Stimulated activated naive CD8-positive, alpha-beta T cell treated with anti-CD3 and anti-CD28 coated beads, Interleukin-15, Interleukin-2, amounts not matched to agents 100 ng/mL and 50 ng/mL, for 24 hours (primary cell): ENCODE measurements around the gene B4GALT5.
"Not testable (repeated sequence)": the region's sequence is repeated elsewhere in the genome, so short reads cannot be mapped to it uniquely, and the experiment has no call there.

Experiments
- H3K27ac Mint-ChIP-seq: one replicate; pipeline ENCODE4 v1.8.0; 2021; ENCODE audit warnings: mild to moderate bottlenecking, mixed read lengths
- H3K27me3 Mint-ChIP-seq: one replicate; pipeline ENCODE4 v1.8.0; 2021; ENCODE audit warnings: mixed read lengths
- H3K36me3 Mint-ChIP-seq: one replicate; pipeline ENCODE4 v1.8.0; 2021; ENCODE audit warnings: low read depth, mixed read lengths
- H3K4me1 Mint-ChIP-seq: one replicate; pipeline ENCODE4 v1.8.0; 2021; ENCODE audit warnings: low read depth, mixed read lengths
- H3K4me3 Mint-ChIP-seq: one replicate; pipeline ENCODE4 v1.8.0; 2021; ENCODE audit warnings: mild to moderate bottlenecking, mixed read lengths
- H3K9me3 Mint-ChIP-seq: one replicate; pipeline ENCODE4 v1.8.0; 2021; ENCODE audit warnings: mixed read lengths

The B4GALT5 gene

GRCh38 chr20:49630396-49630951 is 83.2 kb downstream of the B4GALT5 start:
- Mint-ChIP-seq H3K27ac (no peak overlapping the region), H3K27me3 (no peaks in the 10 kb centered on the region), H3K36me3 (peaks cover 21% of the 10 kb centered on the region), H3K4me3 (no peak overlapping the region), H3K9me3 (no peaks in the 10 kb centered on the region), H3K4me1 (peaks cover 17% of the 10 kb centered on the region)

DNA sequence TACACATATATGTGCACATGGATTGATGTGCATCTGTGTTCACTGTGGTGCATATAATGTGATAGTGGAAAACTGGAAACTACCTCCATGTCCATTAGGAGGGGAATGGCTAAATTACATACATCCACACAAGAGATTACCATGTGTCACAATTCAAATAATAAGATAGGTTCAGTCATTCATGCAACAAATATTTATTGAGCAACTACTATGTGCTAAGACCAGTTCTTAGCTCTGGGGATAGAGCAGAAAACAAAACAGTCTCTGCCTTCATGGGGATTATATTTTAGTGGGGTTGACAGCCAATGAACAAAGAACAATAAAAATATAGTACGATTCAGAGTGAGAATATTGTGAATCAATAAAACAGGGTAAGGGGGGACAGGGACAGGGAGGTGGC is 84.1 kb downstream of the B4GALT5 start:
- H3K36me3 Mint-ChIP-seq, result peaks cover 15% of the 10 kb centered on the region
- H3K9me3 Mint-ChIP-seq, result no peaks in the 10 kb centered on the region
- no peak overlapping the region for H3K4me3 Mint-ChIP-seq
- H3K27me3 Mint-ChIP-seq, result no peaks in the 10 kb centered on the region
- H3K4me1 Mint-ChIP-seq, result peaks cover 17% of the 10 kb centered on the region
- H3K27ac Mint-ChIP-seq, result no peak overlapping the region

DNA sequence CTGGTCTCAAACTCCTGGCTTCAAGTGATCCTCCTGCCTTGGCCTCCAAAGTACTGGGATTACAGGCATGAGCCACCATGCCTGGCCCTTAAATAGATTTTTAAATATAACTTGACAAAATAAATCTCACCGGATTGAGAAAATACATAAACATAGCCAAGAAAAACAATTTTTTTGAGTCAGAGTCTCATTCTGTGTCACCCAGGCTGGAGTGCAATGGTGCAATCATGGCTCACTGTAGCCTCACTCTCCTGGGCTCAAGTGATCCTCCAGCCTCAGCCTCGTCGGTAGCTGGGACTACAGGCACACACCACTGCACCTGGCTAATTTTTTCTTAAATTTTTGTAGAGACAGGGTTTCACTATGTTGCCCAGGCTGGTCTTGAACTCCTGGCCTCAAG is 85.4 kb downstream of the B4GALT5 start:
- peaks cover 17% of the 10 kb centered on the region for H3K4me1 Mint-ChIP-seq
- not testable (repeated sequence) for H3K27me3 Mint-ChIP-seq, H3K36me3 Mint-ChIP-seq, H3K9me3 Mint-ChIP-seq, H3K27ac Mint-ChIP-seq, H3K4me3 Mint-ChIP-seq

- H3K4me1 Mint-ChIP-seq, result peaks cover 17% of the 10 kb centered on the region
- no peaks in the 10 kb centered on the region for H3K27me3 Mint-ChIP-seq
- H3K9me3 Mint-ChIP-seq, result no peaks in the 10 kb centered on the region
- no peak overlapping the region for H3K4me3 Mint-ChIP-seq
- no peak overlapping the region for H3K27ac Mint-ChIP-seq
- H3K36me3 Mint-ChIP-seq, result peaks cover 4% of the 10 kb centered on the region
Observed at GRCh38 chr20:49627329-49627761, 86.3 kb downstream of the B4GALT5 start.

- not testable (repeated sequence) for H3K36me3 Mint-ChIP-seq, H3K4me3 Mint-ChIP-seq, H3K27me3 Mint-ChIP-seq, H3K27ac Mint-ChIP-seq, H3K9me3 Mint-ChIP-seq
- peaks cover 12% of the 10 kb centered on the region for H3K4me1 Mint-ChIP-seq
Observed at GRCh38 chr20:49624988-49625387, 88.7 kb downstream of the B4GALT5 start.

DNA sequence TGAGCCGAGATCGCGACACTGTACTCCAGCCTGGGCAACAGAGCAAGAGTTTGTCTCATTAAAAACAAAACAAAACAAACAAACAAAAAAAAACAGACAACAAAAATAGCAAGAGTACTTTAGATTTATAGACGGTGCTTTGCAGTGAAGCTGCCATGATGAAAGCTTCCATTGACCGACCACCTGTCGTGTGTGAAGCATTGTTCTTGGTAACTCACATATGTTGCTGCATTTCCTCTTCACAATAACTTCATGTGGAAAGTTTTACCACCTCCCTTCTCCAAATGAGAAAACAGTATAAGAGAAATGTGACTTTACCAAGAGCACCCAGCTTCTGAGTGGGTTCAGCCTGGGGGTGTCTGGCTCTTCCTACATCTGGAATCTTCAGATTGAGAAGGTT is 89.4 kb downstream of the B4GALT5 start:
- H3K4me3 Mint-ChIP-seq, result no peak overlapping the region
- peaks cover 9% of the 10 kb centered on the region for H3K27me3 Mint-ChIP-seq
- H3K4me1 Mint-ChIP-seq, result peaks cover 12% of the 10 kb centered on the region
- H3K36me3 Mint-ChIP-seq, result no peaks in the 10 kb centered on the region
- H3K27ac Mint-ChIP-seq, result no peak overlapping the region
- H3K9me3 Mint-ChIP-seq, result peaks cover 7% of the 10 kb centered on the region

DNA sequence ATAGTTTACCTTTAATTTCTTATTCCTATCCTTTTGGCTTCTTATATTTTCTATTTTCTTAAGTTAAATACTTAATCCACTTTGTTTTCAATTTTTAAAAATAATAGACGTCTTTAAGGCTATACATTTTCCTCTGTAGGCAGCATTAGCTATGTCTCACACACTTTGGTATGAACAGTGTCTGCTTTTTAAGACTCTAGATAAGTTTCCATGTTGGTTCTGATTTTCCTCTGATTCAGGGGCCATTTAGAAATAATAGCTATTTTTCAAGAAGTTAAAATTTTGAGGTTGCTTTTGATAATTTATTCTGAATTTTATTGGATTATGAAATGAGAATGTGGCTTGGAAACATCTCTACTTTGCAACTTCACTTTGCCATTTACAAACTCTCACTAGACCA is 91.4 kb downstream of the B4GALT5 start:
- peaks cover 11% of the 10 kb centered on the region for H3K4me1 Mint-ChIP-seq
- no peak overlapping the region for H3K27ac Mint-ChIP-seq
- H3K9me3 Mint-ChIP-seq, result peaks cover 7% of the 10 kb centered on the region
- no peaks in the 10 kb centered on the region for H3K36me3 Mint-ChIP-seq
- no peak overlapping the region for H3K4me3 Mint-ChIP-seq
- H3K27me3 Mint-ChIP-seq, result peaks cover 9% of the 10 kb centered on the region

DNA sequence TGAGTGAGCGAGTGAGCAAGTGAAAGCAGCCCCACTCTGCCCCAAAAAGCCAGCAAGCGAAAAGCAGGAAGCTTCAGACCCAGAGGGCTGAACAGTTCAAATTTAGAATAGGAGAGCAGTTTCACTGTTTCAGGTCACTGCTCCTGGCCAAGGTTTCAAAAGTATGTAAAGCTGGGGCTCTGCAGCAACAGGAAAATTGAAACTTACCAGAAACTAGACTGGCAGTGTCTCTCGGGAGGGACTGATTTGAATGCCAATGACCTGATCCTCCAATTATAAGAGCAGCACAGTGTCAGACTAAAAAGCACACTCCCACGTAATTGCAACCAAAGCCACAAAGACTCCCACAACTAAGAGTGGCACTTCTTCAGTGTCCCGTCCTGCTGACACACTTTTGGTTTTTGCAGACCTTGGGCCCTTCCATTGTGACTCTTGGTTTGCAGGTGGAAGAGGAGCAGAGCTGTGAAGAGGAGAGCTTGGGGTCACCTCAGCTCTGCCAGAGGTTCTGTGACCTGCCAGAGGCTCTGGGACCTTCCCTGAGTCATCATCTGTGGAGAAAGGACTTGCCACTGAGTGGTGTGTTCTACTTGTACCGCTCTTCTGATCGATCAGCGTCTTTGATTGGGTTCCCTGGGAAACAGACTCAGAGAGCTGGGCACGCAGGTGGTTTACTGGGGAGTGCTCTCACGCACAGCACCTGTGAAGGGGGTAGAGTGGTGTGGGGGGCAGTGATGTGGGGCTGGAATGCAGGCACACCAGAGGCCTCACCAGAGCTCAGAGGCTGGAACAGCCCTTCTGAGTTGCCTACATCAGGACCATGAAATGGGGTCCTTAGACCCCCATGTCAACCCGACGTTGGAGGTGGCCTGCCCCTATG is 93.1 kb downstream of the B4GALT5 start:
- peaks cover 9% of the 10 kb centered on the region for H3K27me3 Mint-ChIP-seq
- peaks cover 8% of the 10 kb centered on the region for H3K4me1 Mint-ChIP-seq
- H3K4me3 Mint-ChIP-seq, result no peak overlapping the region
- H3K36me3 Mint-ChIP-seq, result no peaks in the 10 kb centered on the region
- H3K9me3 Mint-ChIP-seq, result peaks cover 7% of the 10 kb centered on the region
- H3K27ac Mint-ChIP-seq, result no peak overlapping the region

GRCh38 chr20:49619113-49620048 is 94.3 kb downstream of the B4GALT5 start:
- H3K27ac Mint-ChIP-seq, result no peak overlapping the region
- peaks cover 7% of the 10 kb centered on the region for H3K9me3 Mint-ChIP-seq
- H3K27me3 Mint-ChIP-seq, result peaks cover 9% of the 10 kb centered on the region
- peaks cover 8% of the 10 kb centered on the region for H3K4me1 Mint-ChIP-seq
- H3K4me3 Mint-ChIP-seq, result no peak overlapping the region
- no peaks in the 10 kb centered on the region for H3K36me3 Mint-ChIP-seq

DNA sequence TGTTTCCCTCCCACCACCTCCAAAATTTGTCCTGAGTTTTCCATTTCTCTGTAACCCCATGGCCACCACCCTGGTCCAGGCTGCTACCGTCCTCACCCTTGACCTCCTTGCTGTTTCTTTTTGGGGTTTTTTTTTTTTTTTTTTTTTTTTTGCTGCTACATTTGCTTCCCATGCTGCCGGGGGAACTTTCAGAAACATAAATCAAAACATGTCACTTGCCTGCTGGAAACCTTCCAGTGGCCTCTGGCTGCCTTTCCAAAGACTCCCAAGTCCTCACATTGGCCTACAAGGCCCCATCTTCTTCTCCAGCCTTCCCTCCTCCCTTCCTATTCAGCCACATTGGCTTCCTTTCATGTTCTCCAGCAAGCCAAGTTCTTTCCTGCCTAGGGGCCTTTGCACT is 95.4 kb downstream of the B4GALT5 start:
- Mint-ChIP-seq H3K9me3 (peaks cover 7% of the 10 kb centered on the region), H3K4me3 (no peak overlapping the region), H3K4me1 (peaks cover 8% of the 10 kb centered on the region), H3K27me3 (peaks cover 9% of the 10 kb centered on the region), H3K27ac (no peak overlapping the region), H3K36me3 (no peaks in the 10 kb centered on the region)

GRCh38 chr20:49617394-49617793 is 96.3 kb downstream of the B4GALT5 start:
- H3K4me3 Mint-ChIP-seq, H3K4me1 Mint-ChIP-seq, H3K27ac Mint-ChIP-seq, H3K27me3 Mint-ChIP-seq, H3K36me3 Mint-ChIP-seq, H3K9me3 Mint-ChIP-seq: not testable (repeated sequence)

DNA sequence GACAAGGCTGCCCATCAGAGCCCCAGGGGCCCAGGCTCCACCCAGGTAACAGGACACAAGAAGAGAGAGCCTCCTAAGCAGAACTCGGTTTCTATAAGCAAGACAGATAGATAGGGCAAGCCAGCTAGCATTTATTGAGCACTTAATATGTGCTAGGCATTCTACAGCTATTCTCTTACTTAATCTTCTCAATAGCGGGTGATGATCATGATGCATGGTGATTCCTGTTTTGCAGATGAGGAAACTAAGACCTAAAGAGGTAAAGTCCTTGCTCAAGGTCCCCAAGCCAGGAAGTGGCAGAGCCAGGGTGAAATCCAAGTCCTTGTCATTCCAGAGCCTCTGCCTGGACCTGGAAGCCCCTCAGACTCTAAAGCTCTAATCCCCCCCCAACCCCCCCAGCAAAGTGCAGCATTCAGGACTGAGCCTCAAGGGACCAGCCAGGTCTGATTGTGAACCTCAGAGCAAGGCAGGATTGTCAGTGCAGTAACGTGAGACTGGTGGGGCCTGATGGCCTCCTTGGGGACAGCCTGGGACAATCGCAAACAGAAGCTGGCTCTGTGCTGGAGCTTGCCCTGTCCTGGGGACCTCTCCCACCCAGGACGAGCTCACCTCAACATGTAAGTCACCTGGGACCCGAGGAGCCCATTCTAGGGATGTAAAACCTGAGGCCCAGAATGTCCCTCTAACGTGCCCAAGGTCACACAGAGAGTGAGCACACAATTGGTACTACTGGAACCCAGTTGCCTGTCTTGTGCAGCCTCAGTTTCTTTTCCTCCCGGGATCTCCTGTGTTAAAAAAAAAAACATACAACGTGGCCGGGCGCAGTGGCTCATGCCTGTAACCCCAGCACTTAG is 97.3 kb downstream of the B4GALT5 start:
- no peak overlapping the region for H3K4me3 Mint-ChIP-seq
- H3K4me1 Mint-ChIP-seq, result peaks cover 2% of the 10 kb centered on the region
- H3K27me3 Mint-ChIP-seq, result peaks cover under 1% of the 10 kb centered on the region
- H3K36me3 Mint-ChIP-seq, result no peaks in the 10 kb centered on the region
- H3K9me3 Mint-ChIP-seq, result no peaks in the 10 kb centered on the region
- no peak overlapping the region for H3K27ac Mint-ChIP-seq

- no peaks in the 10 kb centered on the region for H3K27me3 Mint-ChIP-seq
- H3K4me3 Mint-ChIP-seq, result no peak overlapping the region
- H3K9me3 Mint-ChIP-seq, result no peaks in the 10 kb centered on the region
- H3K36me3 Mint-ChIP-seq, result no peaks in the 10 kb centered on the region
- H3K4me1 Mint-ChIP-seq, result peaks cover 5% of the 10 kb centered on the region
- H3K27ac Mint-ChIP-seq, result no peak overlapping the region
Observed at GRCh38 chr20:49615401-49616153, 98.1 kb downstream of the B4GALT5 start.

DNA sequence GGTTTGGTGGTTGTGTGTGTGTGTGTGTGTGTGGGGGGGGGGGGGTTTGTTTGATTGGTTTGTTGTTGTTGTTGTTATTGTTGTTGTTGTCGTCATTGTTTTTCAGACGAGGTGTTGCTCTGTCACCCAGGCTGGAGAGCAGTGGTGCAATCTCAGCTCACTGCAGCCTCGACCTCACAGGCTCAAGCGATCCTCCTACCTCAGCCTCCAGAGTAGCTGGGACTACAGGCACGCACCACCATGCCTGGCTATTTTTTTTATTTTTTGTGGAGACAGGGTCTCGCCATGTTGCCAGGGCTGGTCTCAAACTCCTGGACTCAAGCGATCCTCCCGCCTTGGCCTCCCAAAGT is 98.7 kb downstream of the B4GALT5 start:
- not testable (repeated sequence) for H3K36me3 Mint-ChIP-seq, H3K27me3 Mint-ChIP-seq, H3K4me3 Mint-ChIP-seq, H3K27ac Mint-ChIP-seq, H3K4me1 Mint-ChIP-seq, H3K9me3 Mint-ChIP-seq
